Mammary epithelial cell (primary cell): Measurements from ENCODE around the gene ITIH6.

Source experiments
- CTCF ChIP-seq, 2 donors: IDR thresholded peaks in 1 of 2; conservative IDR thresholded peaks in 1 of 2; 2 replicates each; pipeline ENCODE4 v1.5.1; 2011 to 2012; ENCODE audit warnings: inconsistent platforms in 2 of 2, low read length in 2 of 2, mild to moderate bottlenecking in 2 of 2, control low read depth in 1 of 2, low read depth in 1 of 2; ENCODE audit not compliant: insufficient read depth in 1 of 2; ENCODE audit errors: extremely low read depth in 1 of 2
- EZH2 ChIP-seq: IDR thresholded peaks from 2 replicates; pipeline ENCODE4 v1.6.1; 2012; ENCODE audit warnings: low read length, inconsistent platforms, borderline replicate concordance

GRCh38 chrX:54708404-54708803 lies 89.7 kb downstream of the ITIH6 start:
- TF ChIP-seq EZH2 (no peak), CTCF (conservative IDR thresholded peaks at IDR 0.05 in 1 of 2, IDR thresholded peaks at IDR 0.05 in 1 of 2; ENCODE audit: extremely low read depth in 1 of 2, insufficient read depth in 1 of 2, low read depth in 1 of 2, low read length in 2 of 2) (no peak)
